ENCODE data around the gene FUBP3. TPM values are rescaled to one million over a fixed set of nuclear protein-coding genes. Genes with fewer than 3 reads are reported as not detected.

The FUBP3 gene
- polyA plus RNA-seq, 6 donors from 2014 or later = 22.5 to 37.4 (median 25.7) TPM

- DNase-seq (no peak), ATAC-seq (ENCODE audit: low read depth in 2 of 2) (no peak)
- H3K27ac Mint-ChIP-seq = peak overlapping the region in 1 of 6 donors; percentile 73
- peak overlapping the region in 7 of 8 donors; percentile 42 to 82 (median 49) for H3K4me3 Mint-ChIP-seq
- peaks cover 44 to 85% (median 80%) of the 10 kb centered on the region in 3 donors for H3K27me3 Mint-ChIP-seq
- peaks cover 26 to 45% (median 35%) of the 10 kb centered on the region in 3 donors for H3K4me1 Mint-ChIP-seq
- H3K36me3 Mint-ChIP-seq = no peaks in the 10 kb centered on the region
- peaks cover 0 to 4% (median 0%) of the 10 kb centered on the region in 7 donors for H3K9me3 Mint-ChIP-seq
Observed at GRCh38 chr9:130660326-130660682, 80.9 kb downstream of the FUBP3 start.

- H3K27me3 Mint-ChIP-seq = peaks cover 45 to 85% (median 80%) of the 10 kb centered on the region in 3 donors
- H3K27ac Mint-ChIP-seq = peak overlapping the region in 1 of 6 donors; percentile 81
- H3K36me3 Mint-ChIP-seq = no peaks in the 10 kb centered on the region
- ATAC-seq (ENCODE audit: low read depth in 2 of 2) (peak; percentile 27 to 32), DNase-seq (no peak)
- H3K9me3 Mint-ChIP-seq = peaks cover 0 to 4% (median 0%) of the 10 kb centered on the region in 7 donors
- H3K4me3 Mint-ChIP-seq = peak overlapping the region in 7 of 8 donors; percentile 41 to 78 (median 44)
- H3K4me1 Mint-ChIP-seq = peaks cover 28 to 50% (median 39%) of the 10 kb centered on the region in 3 donors
Observed at GRCh38 chr9:130660683-130661450, 81.5 kb downstream of the FUBP3 start.

- H3K27ac Mint-ChIP-seq = no peak overlapping the region
- no peak for DNase-seq
Observed at GRCh38 chr9:130661451-130662098, 82.2 kb downstream of the FUBP3 start.

GRCh38 chr9:130662099-130662969, 83.0 kb downstream of the FUBP3 start:
- Mint-ChIP-seq H3K4me3 (peak overlapping the region; percentile 38 to 85 (median 78)), H3K27me3 (peaks cover 39 to 88% (median 71%) of the 10 kb centered on the region in 3 donors), H3K36me3 (no peaks in the 10 kb centered on the region), H3K9me3 (no peaks in the 10 kb centered on the region), H3K27ac (peak overlapping the region in 3 of 6 donors; percentile 78 to 94 (median 85)), H3K4me1 (peaks cover 28 to 55% (median 43%) of the 10 kb centered on the region in 3 donors)
- DNase-seq (no peak), ATAC-seq (ENCODE audit: low read depth in 2 of 2) (no peak)

More at GRCh38 chr9:130661451-130662098, 82.2 kb downstream of the FUBP3 start:
- Mint-ChIP-seq H3K27me3 (peaks cover 46 to 88% (median 73%) of the 10 kb centered on the region in 3 donors), H3K4me3 (peak overlapping the region; percentile 33 to 82 (median 68)), H3K36me3 (no peaks in the 10 kb centered on the region), H3K4me1 (peaks cover 28 to 55% (median 43%) of the 10 kb centered on the region in 3 donors), H3K9me3 (peaks cover 0 to 4% (median 0%) of the 10 kb centered on the region in 7 donors)
- ATAC-seq (ENCODE audit: low read depth in 2 of 2) = no peak

GRCh38 chr9:130662970-130663257, 83.5 kb downstream of the FUBP3 start:
- H3K9me3 Mint-ChIP-seq = no peaks in the 10 kb centered on the region
- DNase-seq = no peak
- peaks cover 28 to 55% (median 43%) of the 10 kb centered on the region in 3 donors for H3K4me1 Mint-ChIP-seq
- H3K4me3 Mint-ChIP-seq = peak overlapping the region; percentile 15 to 85 (median 78)
- peaks cover 38 to 88% (median 73%) of the 10 kb centered on the region in 3 donors for H3K27me3 Mint-ChIP-seq
- ATAC-seq (ENCODE audit: low read depth in 2 of 2) = no peak
- peak overlapping the region in 3 of 6 donors; percentile 78 to 94 (median 85) for H3K27ac Mint-ChIP-seq
- no peaks in the 10 kb centered on the region for H3K36me3 Mint-ChIP-seq

- H3K27me3 Mint-ChIP-seq = peaks cover 37 to 88% (median 73%) of the 10 kb centered on the region in 3 donors
- DNase-seq (no peak), ATAC-seq (ENCODE audit: low read depth in 2 of 2) (peak; percentile 29 to 36)
- H3K4me1 Mint-ChIP-seq = peaks cover 28 to 55% (median 41%) of the 10 kb centered on the region in 3 donors
- no peaks in the 10 kb centered on the region for H3K9me3 Mint-ChIP-seq
- peak overlapping the region in 1 of 6 donors; percentile 78 for H3K27ac Mint-ChIP-seq
- peak overlapping the region in 7 of 8 donors; percentile 38 to 82 (median 75) for H3K4me3 Mint-ChIP-seq
- H3K36me3 Mint-ChIP-seq = peaks cover 0 to 5% of the 10 kb centered on the region in 2 donors
Observed at GRCh38 chr9:130663258-130663976, 84.0 kb downstream of the FUBP3 start.

- Mint-ChIP-seq H3K4me3 (peak overlapping the region in 6 of 8 donors; percentile 32 to 82 (median 58)), H3K36me3 (peaks cover 0 to 6% of the 10 kb centered on the region in 2 donors), H3K9me3 (no peaks in the 10 kb centered on the region), H3K27ac (no peak overlapping the region), H3K27me3 (peaks cover 33 to 88% (median 72%) of the 10 kb centered on the region in 3 donors), H3K4me1 (peaks cover 25 to 55% (median 40%) of the 10 kb centered on the region in 3 donors)
- no peak for ATAC-seq (ENCODE audit: low read depth in 2 of 2)
- no peak for DNase-seq
Observed at GRCh38 chr9:130663977-130664250, 84.5 kb downstream of the FUBP3 start.

- ATAC-seq (ENCODE audit: low read depth in 2 of 2) = no peak
- peaks cover 31 to 85% (median 67%) of the 10 kb centered on the region in 3 donors for H3K27me3 Mint-ChIP-seq
- H3K9me3 Mint-ChIP-seq = no peaks in the 10 kb centered on the region
- H3K27ac Mint-ChIP-seq = peak within 1 kb of the TSS in 2 of 6 donors; percentile 16 to 32
- peaks cover 25 to 55% (median 40%) of the 10 kb centered on the region in 3 donors for H3K4me1 Mint-ChIP-seq
- H3K36me3 Mint-ChIP-seq = peaks cover 0 to 6% of the 10 kb centered on the region in 2 donors
- peak within 1 kb of the TSS; percentile 48 to 82 (median 78) for H3K4me3 Mint-ChIP-seq
- no peak for DNase-seq
Observed at GRCh38 chr9:130664251-130665028, 85.1 kb downstream of the FUBP3 start, which contains the start of gene PRDM12. TSS of gene PRDM12 (plus strand) at chr9:130664594. CDS start at chr9:130664654, 60 bp downstream.

- H3K4me1 Mint-ChIP-seq = peaks cover 20 to 50% (median 38%) of the 10 kb centered on the region in 3 donors
- H3K27ac Mint-ChIP-seq = no peak overlapping the region
- peaks cover 32 to 79% (median 61%) of the 10 kb centered on the region in 3 donors for H3K27me3 Mint-ChIP-seq
- DNase-seq = no peak
- H3K36me3 Mint-ChIP-seq = peaks cover 0 to 6% of the 10 kb centered on the region in 2 donors
- peak overlapping the region in 6 of 8 donors; percentile 62 to 81 (median 76) for H3K4me3 Mint-ChIP-seq
- ATAC-seq (ENCODE audit: low read depth in 2 of 2) = no peak
- no peaks in the 10 kb centered on the region for H3K9me3 Mint-ChIP-seq
Observed at GRCh38 chr9:130665029-130665430, 85.7 kb downstream of the FUBP3 start.

- Mint-ChIP-seq H3K27me3 (peaks cover 39 to 81% (median 65%) of the 10 kb centered on the region in 3 donors), H3K4me3 (peak overlapping the region; percentile 43 to 81 (median 75)), H3K9me3 (no peaks in the 10 kb centered on the region), H3K36me3 (peaks cover 0 to 6% of the 10 kb centered on the region in 2 donors), H3K27ac (peak overlapping the region in 2 of 6 donors; percentile 32 to 36), H3K4me1 (peaks cover 20 to 47% (median 36%) of the 10 kb centered on the region in 3 donors)
- DNase-seq (no peak), ATAC-seq (ENCODE audit: low read depth in 2 of 2) (peak; percentile 47 to 62)
Observed at GRCh38 chr9:130665431-130666392, 86.3 kb downstream of the FUBP3 start.
